Midbrain (tissue), 1 donor: Measurements from ENCODE around the gene TIMM29.

Experiments
- DNase-seq: peaks from one replicate; lab custom pipeline; 2025; lab: John Stamatoyannopoulos, UW

The TIMM29 gene

DNA sequence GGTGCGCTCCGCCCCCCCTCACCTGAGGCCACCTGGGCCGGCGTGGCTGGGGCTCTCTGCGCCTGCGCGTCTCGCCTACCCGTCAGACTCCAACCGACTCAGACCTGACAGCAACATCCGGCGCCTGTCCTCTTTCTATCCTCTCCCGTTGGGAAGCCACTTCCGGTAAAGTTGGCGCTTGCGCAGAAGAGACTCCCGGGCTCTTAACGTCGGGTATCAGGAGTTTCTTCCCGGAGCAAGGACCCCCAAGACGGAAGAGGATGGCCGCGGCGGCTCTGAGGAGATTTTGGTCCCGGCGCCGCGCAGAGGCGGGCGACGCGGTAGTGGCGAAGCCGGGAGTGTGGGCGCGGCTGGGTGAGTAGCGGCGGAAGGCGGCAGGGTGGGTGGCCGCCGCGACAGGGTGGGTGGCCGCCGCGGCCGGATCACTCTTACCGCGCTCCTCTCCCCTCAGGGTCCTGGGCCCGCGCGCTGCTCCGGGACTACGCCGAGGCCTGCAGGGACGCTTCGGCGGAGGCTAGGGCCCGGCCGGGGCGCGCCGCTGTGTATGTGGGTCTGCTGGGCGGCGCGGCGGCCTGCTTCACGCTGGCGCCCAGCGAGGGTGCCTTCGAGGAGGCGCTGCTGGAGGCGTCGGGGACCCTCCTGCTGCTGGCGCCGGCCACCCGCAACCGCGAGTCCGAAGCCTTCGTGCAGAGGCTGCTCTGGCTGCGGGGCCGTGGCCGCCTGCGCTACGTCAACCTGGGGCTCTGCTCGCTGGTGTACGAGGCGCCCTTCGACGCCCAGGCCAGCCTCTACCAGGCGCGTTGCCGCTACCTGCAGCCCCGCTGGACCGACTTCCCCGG, at the start of gene TIMM29, which contains the start of gene YIPF2:
Gene TIMM29 (plus strand): TSS at position 249 of the 839 bp plus-strand sequence. CDS start 12 bp downstream, at position 261.
Gene YIPF2 (minus strand): TSS at position 77 of the 839 bp plus-strand sequence. CDS start 229 bp downstream, outside the sequence.
- peak; percentile 98 for DNase-seq

DNA sequence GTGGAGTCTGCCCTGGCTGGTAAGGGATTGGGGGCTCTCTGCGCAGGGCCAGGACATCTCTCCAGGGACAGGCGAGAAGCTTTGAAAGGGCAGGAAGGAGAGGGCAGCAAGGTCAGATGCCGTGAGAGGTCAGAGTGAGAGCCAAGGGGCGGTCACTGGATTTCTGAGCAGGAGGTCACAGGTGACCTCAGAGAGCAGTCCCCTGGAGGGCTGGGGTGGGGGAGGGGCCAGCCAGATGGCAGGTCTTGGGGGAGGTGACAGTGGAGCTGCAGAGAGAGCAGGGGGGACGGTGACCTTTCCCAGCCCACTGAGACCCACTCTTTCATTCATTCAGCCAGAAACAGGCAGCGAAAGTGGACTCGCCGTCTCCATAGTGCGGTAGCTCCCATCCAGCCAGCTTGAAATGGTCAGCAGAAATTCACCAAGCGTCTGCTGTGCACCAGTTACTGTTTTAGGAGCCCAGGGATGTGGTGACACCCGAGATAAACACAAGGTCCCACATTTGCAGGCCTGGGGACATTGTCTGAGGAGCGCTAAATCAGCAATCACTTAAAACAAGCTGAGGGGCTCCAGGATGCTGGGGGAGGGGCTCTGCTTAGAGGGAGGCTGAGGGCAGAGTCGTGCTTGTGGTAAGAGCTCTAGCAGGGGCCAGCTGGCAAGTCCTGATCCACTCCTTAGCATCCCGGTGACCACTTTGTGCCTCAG, 47.1 kb upstream of the TIMM29 start:
- DNase-seq: no peak

DNA sequence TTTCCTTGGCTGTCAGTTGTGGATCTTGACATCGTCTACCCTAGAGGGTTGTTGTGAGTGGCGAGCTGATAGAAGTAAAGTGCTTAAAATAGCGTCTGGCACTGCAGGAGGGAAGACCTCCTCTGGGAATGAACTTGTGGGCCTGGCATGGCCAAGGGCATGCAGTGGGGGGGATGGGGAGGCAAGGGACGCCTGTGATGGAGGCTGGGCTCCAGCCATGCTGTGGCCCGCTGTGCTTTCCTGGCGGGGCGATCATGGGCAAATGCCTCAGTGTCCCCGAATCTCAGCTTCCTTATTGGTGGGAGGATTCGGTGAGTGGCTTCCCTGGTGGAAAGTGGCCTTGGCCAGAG, 46.5 kb upstream of the TIMM29 start:
- DNase-seq: no peak

DNA sequence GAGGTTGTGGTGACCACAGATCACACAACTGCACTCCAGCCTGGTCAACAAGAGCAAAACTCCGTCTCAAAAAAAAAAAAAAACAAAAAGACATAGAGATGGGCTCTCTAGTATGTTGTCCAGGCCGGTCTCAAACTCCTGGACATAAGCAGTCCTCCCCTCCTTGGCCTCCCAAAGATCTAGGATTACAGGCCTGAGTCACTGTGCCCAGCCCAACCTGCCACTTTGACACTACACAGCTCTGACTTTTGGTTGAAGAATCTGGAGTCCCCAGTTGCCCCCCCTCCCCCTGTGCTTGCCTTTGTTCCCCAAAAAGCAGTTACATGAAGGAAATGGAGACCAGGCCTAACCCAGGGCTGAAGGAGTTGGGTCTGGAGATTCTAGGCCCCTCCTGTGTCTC, 44.3 kb upstream of the TIMM29 start:
- DNase-seq: no peak

DNA sequence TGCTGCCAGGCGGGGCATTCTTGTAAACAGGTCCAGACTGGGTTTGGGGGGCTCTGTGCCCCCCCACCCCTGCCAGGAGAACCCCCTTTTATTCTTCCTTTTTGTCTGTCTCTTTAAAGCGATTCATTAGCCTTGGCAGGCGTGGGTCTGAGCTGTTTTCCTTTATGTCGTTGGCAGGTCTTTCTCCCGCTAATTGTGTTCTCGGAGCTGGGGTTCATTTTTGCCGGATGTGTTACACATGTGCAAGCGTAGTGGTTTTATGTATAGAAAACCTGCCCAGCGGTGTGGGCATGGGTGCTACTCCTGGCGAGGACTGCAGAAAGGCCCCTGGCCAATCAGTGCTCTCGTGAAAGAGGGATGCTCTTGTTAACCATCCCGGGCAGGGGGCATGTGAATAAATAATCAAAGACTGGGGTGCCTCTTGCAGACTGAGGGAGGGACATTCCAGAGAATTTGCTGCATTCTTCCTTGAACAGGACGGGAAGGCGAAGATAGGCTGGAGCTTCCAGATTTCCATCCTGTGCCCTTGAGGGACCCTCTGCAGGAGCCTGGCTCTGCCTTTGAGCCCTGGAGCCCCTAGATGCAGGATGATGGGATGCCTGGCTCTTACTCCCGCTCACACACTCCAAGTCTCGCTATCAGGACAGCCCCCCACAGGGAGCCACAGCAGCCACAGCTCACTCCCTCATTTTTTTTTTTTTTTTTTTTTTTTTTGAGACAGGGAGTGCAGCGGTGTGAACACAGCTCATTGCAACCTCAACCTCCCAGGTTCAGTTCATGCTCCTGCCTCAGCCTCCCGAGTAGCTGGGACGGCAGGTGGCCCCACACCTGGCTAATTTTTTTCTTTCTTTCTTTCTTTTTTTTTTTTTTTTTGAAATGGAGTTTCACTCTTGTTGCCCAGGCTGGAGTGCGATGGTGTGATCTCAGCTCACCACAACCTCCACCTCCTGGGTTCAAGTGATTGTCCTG, 43.1 kb upstream of the TIMM29 start:
- no peak for DNase-seq

DNA sequence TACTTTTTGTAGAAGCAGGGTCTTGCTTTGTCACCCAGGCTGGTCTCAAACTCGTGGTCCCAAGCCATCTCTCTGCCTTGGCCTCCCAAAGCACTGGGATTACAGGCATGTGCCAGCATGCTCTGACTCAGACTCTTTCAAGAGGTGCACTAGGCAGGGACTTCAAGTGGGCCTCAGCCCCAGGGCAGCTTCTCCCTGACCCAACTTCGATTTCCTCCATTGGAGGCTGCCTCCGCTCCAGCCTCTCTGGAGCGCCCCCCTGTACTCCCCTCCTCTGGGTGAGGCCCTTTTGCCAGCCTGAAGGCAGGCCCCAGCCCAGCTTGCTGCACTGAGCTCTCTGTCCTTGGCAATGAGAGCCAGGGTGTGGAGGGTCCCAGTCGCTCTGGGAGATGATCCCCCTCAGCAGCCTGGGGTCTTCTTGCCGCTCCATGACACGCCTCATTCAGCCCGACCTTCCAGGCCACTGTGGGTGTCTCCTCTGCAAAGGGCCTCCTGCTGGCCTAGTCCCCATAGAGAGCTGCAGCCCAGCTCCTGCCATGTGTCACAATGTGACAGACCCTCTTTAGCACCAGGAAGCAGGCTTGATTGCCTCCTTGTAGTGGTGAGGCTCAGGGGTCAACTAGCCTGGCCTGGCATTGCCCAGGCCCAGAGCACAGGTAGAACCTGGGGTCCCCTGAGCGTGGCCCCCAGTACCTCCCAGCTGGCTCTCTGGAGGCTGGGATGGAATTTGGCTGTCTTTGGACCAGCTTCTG, 40.8 kb upstream of the TIMM29 start:
- DNase-seq: no peak

DNA sequence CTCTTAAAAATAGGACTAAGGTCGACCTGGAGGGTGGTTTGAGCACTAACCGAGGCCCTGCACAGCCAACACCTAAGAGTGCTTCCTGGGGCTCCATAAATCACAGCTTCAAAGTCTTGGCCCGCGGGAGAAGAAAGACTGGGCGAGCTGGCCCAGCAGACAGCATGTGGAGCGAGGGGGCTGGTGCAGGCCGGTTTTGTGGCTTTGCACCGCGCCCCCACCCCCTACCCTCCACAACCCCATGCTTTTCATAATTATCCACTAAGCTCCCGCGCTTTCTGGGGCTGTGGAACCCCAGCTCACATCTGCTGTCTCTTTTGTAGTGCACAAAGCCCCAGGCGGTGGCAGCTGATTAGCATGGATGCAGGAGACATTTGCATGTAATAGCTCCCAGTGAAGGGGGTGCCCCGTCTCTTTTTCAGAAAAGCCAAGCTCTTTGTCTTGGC, 40.2 kb upstream of the TIMM29 start:
- no peak for DNase-seq

DNA sequence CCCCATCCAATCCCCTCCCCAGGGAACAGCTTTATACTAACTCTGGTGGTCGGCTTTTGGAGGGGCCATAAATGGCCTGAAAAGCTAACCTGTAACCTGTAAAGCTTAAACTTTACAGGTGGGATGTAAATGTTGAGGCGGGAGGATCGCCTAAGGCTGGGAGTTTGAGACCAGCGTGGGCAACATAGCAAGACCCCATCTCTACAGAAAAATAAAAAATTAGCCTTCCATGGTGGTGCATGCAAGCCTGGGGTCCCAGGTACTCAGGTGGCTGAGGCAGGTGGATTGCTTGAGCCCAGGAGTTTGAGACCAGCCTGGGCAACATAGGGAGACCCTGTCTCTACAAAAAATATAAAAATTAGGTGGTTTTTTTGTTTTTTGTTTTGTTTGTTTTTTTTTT, 38.7 kb upstream of the TIMM29 start:
- no peak for DNase-seq

DNA sequence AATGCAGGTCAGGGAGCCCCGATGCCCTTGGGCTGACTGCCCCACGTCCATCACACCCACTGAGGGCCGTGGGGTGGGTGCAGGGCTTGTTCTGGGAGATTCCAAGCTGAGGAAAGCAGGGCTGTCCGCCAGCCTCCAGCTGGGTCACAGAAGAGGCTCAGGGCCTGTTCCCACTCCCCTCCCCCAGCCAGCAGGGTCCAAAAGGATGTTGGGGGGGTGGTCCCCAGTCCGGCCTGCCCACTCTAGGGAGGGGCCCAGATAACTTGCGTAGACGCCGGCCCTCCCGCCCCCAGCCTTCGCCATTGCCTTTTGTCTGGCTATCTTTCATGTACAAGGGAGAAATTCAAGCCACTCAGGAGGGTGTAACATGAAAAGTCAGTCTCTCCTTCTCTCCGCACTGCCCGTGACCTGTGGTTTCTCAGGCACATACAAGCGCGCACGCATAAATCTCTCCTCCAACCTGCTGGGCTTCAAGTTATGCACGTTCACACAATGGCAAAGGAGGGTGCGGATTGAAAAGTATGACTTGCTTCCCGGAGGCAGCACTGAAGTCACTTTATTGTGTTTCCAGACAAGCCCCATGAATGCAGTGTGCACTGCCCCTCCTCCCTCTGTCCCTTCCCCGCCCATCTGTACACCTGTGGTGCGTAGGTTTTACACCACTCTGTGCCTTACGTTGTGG, 37.1 kb upstream of the TIMM29 start:
- no peak for DNase-seq

DNA sequence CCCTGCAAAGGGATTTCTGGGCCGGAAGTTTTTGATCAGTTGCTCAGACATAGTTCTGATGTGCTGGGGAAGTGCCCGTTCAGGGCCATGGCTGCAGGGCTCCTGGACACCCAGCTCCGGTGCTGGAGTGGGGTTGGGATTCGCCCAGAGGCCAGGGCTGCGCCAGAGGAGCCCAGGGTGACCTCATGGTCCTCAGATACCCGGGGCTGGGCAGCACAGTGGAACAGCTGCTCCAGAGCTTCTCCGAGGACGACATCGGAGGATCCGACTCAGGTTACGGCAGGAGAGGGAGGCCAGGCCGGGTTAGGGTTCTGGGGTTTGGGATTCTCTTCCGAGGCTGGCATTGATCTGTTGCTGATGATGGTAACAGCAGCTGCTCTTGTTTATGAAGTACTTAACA, 36.4 kb upstream of the TIMM29 start:
- no peak for DNase-seq

DNA sequence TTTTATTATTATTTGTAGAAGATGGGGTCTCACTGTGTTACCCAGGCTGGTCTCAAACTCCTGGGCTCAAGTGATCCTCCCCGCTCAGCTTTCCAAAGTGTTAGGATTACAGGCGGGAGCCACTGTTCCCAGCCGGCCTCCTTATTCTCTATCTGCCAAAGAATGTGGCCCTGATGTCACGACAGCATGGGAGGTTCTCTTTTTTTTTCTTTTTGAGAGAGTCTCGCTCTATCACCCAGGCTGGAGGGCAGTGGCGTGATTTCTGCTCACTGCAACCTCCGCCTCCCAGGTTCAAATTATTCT, 33.7 kb upstream of the TIMM29 start:
- DNase-seq: no peak

DNA sequence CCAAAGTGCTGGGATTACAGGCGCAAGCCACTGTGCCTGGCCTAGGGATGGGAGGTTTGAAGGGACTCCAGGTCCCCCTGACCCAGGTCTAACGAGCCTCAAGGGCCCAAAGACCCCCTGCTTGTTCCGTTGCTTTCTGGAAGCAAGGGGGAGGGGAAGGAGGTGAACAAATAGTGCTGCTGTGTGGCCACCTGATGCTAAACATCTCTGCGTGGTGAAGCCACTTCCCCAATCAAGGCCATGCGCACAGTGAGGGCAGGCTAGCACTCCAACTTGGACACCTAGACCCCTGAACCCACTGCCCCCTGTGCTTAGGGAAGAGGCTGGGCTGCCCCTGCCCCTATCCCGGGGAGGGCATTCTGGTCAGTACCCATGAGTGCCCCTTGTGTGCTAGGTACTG, 33.2 kb upstream of the TIMM29 start:
- DNase-seq: no peak

DNA sequence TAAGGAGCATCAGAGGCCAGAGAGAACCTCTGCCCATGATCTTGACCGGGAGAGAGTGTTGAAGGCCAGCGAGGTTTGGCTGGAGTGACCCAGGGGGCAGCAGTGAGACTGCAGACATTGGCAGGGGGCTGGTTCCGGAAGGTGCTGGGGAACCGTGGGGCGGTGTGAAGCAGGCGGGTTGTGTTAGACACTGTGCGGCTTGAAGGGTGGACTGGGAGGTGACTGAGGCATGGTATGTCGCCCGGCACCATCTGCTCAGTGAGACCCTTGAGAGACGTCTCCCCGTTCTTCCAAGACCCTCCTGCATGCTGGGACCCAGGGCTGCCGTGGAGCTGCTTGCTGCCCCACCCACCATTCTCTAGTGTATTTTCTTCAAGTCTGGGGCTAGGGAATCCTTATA, 32.7 kb upstream of the TIMM29 start:
- DNase-seq: no peak

DNA sequence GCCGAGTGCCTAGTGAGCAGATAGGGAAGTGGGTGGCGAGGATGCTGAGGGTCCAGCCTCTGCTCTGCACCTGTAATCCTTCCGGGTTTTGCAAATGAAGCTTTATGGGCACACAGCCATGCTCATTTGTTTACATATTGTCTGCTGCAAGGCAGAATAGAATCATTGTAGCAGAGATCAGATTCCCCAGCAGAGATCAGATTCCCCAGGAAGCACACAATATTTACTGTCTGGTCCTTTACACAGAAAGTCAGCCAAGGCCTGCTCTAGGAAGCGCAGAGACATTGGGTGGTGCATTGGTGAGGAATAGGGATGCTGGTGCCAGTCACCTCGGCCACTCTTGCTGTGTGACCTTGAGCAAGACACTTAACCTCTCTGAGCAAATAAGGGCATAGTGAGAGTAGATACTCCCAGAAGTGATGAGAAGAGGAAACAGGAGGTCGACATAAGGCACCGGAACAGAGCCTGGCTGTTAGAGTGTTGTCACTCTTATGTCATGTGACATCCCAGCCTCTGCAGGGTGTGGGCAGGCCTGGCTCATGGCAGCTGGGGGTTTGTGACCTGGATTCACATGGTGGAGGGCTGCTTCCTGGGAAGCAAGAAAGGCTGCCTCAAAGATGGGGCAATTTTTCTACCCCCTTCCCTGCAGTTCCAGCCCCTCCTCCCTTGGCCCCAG, 31.6 kb upstream of the TIMM29 start:
- DNase-seq: no peak

DNA sequence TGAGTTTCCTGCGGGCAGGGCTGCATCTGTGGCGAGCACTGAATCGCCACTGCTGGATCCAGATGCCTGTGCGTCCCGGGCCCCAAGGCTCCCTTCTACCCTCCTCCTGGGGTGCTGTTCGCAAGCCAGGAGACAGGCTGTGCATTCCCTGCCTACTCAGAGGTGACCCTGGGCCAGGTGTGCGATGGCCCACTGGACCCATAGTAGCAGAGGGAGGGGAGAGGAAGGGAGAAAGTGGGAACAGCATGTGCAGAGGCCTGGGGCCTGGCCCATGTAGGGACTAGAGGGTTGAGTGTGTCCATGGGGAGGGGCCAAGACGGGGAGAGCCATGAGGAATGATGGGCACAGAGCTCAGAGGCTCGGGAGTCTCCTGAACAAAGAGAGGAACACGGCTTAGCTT, 30.0 kb upstream of the TIMM29 start:
- DNase-seq: no peak

DNA sequence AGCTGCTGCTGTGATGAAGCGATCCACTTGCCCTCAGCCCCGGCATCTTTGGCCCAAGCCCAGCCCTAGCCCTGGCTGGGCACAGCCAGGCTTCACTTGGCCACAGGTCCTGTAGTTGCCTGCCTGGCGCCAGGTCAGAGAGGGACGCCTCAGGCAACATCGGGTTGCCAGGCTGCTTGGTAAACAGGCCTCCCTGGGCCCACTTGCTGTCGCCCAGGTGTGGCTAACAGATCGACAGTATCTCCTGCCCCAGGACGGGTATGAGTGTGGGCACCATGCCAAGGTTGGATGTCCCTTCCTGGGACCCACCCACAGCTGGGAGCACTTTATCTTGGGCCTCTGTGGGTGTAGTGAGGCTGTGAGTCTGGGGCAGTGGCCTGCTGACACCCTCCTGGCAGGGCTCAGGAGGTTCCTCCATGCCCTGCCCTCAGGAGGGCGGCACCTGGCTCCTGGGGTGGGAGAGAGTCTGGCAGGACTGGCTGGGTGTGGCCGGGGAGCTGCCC, 29.4 kb upstream of the TIMM29 start:
- no peak for DNase-seq

DNA sequence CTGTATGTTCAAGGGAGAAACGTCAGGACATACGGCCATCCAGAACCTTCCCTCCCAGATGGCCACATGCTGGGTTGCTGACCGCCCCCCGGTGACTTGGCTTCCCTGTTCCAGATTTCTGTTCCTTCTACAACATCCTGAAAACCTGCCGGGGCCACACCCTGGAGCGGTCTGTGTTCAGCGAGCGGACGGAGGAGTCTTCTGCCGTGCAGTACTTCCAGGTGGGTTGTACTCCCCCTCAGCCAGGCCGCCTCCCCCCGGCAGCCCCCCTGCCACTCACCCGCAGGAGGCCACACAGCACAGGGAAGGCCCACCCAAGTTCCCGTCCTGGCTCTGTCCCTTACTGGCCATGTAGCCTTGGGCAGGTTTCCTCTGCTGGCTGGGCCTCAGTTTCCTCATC, 20.7 kb upstream of the TIMM29 start:
- DNase-seq: no peak

DNA sequence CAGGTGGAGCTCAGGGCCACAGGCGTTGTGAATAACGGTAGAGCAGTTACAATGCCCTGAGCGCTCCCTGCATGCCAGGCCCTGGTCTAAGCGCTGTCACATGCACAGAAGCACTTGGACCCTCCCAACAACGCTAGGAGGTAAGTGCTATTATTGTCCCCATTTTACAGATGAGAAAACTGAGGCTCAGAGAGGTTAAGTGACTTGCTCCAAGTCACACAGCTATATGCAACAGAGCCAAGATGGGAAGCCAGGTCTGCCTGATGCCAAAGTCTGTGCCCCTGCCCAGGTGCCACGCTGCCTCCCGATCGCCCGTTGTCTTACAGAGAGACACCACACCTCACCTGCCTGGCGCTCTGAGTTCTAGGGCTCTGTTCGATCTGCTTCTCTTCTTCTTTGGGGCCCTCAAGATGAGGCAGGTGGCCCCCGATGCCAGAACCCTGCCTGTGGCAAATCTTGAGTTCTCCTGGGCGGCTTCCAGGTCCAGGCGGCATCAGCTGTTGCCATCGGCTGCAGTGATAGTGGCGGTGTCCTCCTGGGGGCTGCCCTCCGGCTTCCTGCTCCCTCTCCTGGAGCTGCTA, 20.1 kb upstream of the TIMM29 start:
- DNase-seq: no peak

DNA sequence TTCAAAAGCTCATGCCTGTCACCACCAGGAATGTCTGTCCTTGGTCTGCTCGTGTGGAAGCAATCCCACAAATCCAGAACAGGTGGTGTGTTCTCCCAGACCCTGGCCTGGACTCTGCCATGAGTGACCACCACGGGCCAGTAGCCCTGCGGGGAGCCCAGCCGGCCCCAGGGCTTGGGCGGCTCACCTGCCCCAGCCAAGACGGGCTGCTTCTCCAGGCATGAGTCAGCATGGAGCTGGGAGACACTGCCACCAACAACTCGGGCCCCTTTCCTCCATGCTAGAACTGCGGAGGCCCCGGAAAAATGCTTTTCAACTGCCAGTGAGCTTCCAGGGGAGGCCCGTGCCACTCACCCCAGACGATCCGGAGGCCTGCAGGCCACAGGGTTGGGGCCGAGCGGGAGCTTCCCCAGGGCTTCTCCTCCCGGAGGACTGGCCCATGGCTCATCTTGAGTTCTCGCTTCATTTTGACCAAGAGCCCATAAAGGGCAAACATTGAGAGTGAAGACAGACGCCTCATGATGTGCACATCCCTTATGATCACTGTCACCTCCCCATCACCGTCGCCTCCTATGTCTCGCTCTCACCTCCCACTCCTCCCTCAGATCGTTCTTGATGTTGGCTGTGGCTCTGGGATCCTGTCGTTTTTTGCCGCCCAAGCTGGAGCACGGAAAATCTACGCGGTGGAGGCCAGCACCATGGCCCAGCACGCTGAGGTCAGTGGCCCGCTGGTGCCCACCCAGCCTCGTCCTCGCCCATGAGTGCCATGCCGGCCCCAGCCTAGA, 16.8 kb upstream of the TIMM29 start:
- DNase-seq: no peak
